Measurements from ENCODE around the gene NBEA. TPM values are rescaled to one million over a fixed set of nuclear protein-coding genes. Genes with fewer than 3 reads are reported as not detected.

The NBEA gene
- total and polyA plus RNA-seq, 2 experiments from 2014 or later = 9.1 to 29.1 TPM

DNA sequence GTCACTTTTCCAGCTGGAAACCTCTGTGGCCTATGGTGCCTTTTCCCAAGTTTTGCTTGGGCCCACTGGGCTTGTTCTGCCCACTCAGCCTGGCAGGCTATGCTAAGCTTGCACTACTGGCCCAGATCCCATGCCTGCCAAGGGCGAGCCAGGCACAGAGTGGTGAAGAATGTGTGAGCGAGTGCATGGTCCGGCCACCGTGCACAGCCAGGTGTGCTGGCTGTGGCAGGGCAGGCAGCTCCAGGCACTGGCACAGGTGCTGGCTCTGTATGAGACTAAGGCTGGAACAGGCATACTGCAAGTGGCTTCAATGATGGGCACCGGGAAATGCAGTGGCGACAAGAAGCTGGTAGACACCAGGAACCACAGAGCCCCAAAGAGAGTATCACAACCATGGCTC is 584.5 kb downstream of the NBEA start:
- no peak for TF ChIP-seq NANOG (IDR thresholded peaks at IDR 0.05; ENCODE audit: borderline replicate concordance)
- TF ChIP-seq, protein P1, sequence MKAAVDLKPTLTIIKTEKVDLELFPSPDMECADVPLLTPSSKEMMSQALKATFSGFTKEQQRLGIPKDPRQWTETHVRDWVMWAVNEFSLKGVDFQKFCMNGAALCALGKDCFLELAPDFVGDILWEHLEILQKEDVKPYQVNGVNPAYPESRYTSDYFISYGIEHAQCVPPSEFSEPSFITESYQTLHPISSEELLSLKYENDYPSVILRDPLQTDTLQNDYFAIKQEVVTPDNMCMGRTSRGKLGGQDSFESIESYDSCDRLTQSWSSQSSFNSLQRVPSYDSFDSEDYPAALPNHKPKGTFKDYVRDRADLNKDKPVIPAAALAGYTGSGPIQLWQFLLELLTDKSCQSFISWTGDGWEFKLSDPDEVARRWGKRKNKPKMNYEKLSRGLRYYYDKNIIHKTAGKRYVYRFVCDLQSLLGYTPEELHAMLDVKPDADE (IDR thresholded peaks at IDR 0.05) = no peak
- Histone ChIP-seq H2AFZ (no peak overlapping the region), H3K4me3 (no peak overlapping the region), H3K9me2 (ENCODE audit: insufficient read depth) (no peaks in the 10 kb centered on the region; the same call in 1 of the 2 replicates), H3K27me3 (ENCODE audit: insufficient read depth) (no peaks in the 10 kb centered on the region), H4K20me1 (replicated peaks; ENCODE audit: insufficient read depth) (no peaks in the 10 kb centered on the region), H3K4me1 (ENCODE audit: insufficient read depth) (no peaks in the 10 kb centered on the region), H3F3A (replicated peaks; ENCODE audit: low read depth) (no peaks in the 10 kb centered on the region), H3K27ac (ENCODE audit: low read depth) (no peak overlapping the region), H3K36me3 (ENCODE audit: insufficient read depth) (no peaks in the 10 kb centered on the region), H3K4me2 (no peak overlapping the region), H3K79me2 (replicated peaks; ENCODE audit: insufficient read depth) (no peaks in the 10 kb centered on the region)
- peaks cover 4% of the 10 kb centered on the region for H3K36me3 Mint-ChIP-seq (ENCODE audit: low read depth)
- DNase-seq (ENCODE audit: low spot score) (no peak), ATAC-seq (no peak)
- no peak overlapping the region for H3K27ac Mint-ChIP-seq
- peaks cover 5% of the 10 kb centered on the region for H3K27me3 Mint-ChIP-seq (ENCODE audit: insufficient read depth, low read depth, poor library complexity)
- H3K4me3 Mint-ChIP-seq = no peak overlapping the region
- peaks cover 2% of the 10 kb centered on the region; the same call in 2 of the 3 replicates for H3K4me1 Mint-ChIP-seq
- H3K9me3 Mint-ChIP-seq = peaks cover 4% of the 10 kb centered on the region; the same call in 2 of the 3 replicates

GRCh38 chr13:35527451-35527850 is 585.4 kb downstream of the NBEA start:
- Mint-ChIP-seq H3K27me3 (ENCODE audit: insufficient read depth, low read depth, poor library complexity) (peaks cover 5% of the 10 kb centered on the region), H3K27ac (no peak overlapping the region)
- no peak for TF ChIP-seq POLR2AphosphoS5 (IDR thresholded peaks at IDR 0.05; ENCODE audit: low read depth)
- no peak for TF ChIP-seq EZH2 (IDR thresholded peaks at IDR 0.05; ENCODE audit: low read depth, unreplicated experiment)
- TF ChIP-seq EZH2phosphoT487 (IDR thresholded peaks at IDR 0.05; ENCODE audit: unreplicated experiment) = no peak
- TF ChIP-seq NANOG (IDR thresholded peaks at IDR 0.05; ENCODE audit: borderline replicate concordance) = no peak
- no peak for TF ChIP-seq CREB1 (CRISPR knock-in tag; IDR thresholded peaks at IDR 0.05; ENCODE audit: low read depth)
- TF ChIP-seq, protein P1 (IDR thresholded peaks at IDR 0.05) = no peak
- no peak for TF ChIP-seq STAT1 (IDR thresholded peaks at IDR 0.05; ENCODE audit: unreplicated experiment)
- TF ChIP-seq ZNF114 (CRISPR knock-in tag; IDR thresholded peaks at IDR 0.05) = no peak
- no peak for TF ChIP-seq ZNF331 (CRISPR knock-in tag; IDR thresholded peaks at IDR 0.05; ENCODE audit: low read depth)
- no peak for TF ChIP-seq JUNB (IDR thresholded peaks at IDR 0.05; ENCODE audit: unreplicated experiment)
- no peak for TF ChIP-seq REST (IDR thresholded peaks at IDR 0.05; ENCODE audit: unreplicated experiment)
- TF ChIP-seq CTCF (conservative IDR thresholded peaks at IDR 0.05; ENCODE audit: low read depth in 2 of 2) = no peak

More at GRCh38 chr13:35527451-35527850, 585.4 kb downstream of the NBEA start:
- Histone ChIP-seq H4K20me1 (replicated peaks; ENCODE audit: insufficient read depth) (no peaks in the 10 kb centered on the region), H2AFZ (no peak overlapping the region), H3K27me3 (ENCODE audit: insufficient read depth) (no peaks in the 10 kb centered on the region), H3K36me3 (ENCODE audit: insufficient read depth) (no peaks in the 10 kb centered on the region), H3K4me2 (no peak overlapping the region), H3K4me1 (ENCODE audit: insufficient read depth) (no peaks in the 10 kb centered on the region), H3K9me2 (ENCODE audit: insufficient read depth) (no peaks in the 10 kb centered on the region; the same call in 1 of the 2 replicates), H3K79me2 (replicated peaks; ENCODE audit: insufficient read depth) (no peaks in the 10 kb centered on the region), H3K27ac (ENCODE audit: low read depth) (no peak overlapping the region), H3K4me3 (no peak overlapping the region), H3F3A (replicated peaks; ENCODE audit: low read depth) (no peaks in the 10 kb centered on the region)
- H3K9me3 Mint-ChIP-seq = no peaks in the 10 kb centered on the region; the same call in 2 of the 3 replicates
- H3K4me1 Mint-ChIP-seq = peaks cover 2% of the 10 kb centered on the region; the same call in 2 of the 3 replicates
- peak; percentile 43 for ATAC-seq
- no peak overlapping the region for H3K4me3 Mint-ChIP-seq
- H3K36me3 Mint-ChIP-seq (ENCODE audit: low read depth) = no peaks in the 10 kb centered on the region
- no peak for DNase-seq (ENCODE audit: low spot score)

Measured in GM23338 (cell line).